K562 (cell line): ENCODE data around the gene ZNF215. TPM values are rescaled to one million over a fixed set of nuclear protein-coding genes. Genes with fewer than 3 reads are reported as not detected.

Experiments
- CREB1 ChIP-seq, 2 experiments: sonication (generic) in 1 of 2; formaldehyde crosslinking in 1 of 2; IDR thresholded peaks; 2 replicates each; pipeline versions ENCODE4 v1.6.1 to v1.8.0; 2012 to 2022; ENCODE audit warnings: inconsistent platforms in 1 of 2, mild to moderate bottlenecking in 1 of 2, missing genetic modification reagents in 1 of 2, moderate library complexity in 1 of 2
- FOXP1 ChIP-seq: sonication (generic); formaldehyde crosslinking; IDR thresholded peaks from 2 replicates; pipeline ENCODE4 v1.8.0; 2022; ENCODE audit warnings: mild to moderate bottlenecking, missing genetic modification reagents
- IFI16 ChIP-seq: fragments of 250-450 bp; sonication (Bioruptor Pico); IDR thresholded peaks from 2 replicates; pipeline ENCODE4 v2.1.2; 2022; ENCODE audit warnings: mild to moderate bottlenecking, inconsistent platforms
- MIER1 ChIP-seq: fragments of 450-650 bp; IDR thresholded peaks from 2 replicates; pipeline ENCODE4 v1.6.1; 2016; ENCODE audit warnings: antibody characterized with exemption, mild to moderate bottlenecking, low read depth
- SP1 ChIP-seq: sonication (generic); formaldehyde crosslinking; IDR thresholded peaks from 2 replicates; pipeline ENCODE4 v1.8.1; 2022; ENCODE audit warnings: mild to moderate bottlenecking, missing genetic modification reagents
- SRF ChIP-seq, 2 experiments: fragments of 250-450, 450-650 bp in 1 of 2; sonication (Bioruptor Pico) in 1 of 2; sonication (generic) in 1 of 2; formaldehyde crosslinking; IDR thresholded peaks; 2 replicates each; pipeline versions ENCODE4 v1.5.0 to v1.5.1; 2020 to 2022; ENCODE audit warnings: mild to moderate bottlenecking in 1 of 2, missing genetic modification reagents in 1 of 2
- TAF7 ChIP-seq: fragments of 450-650 bp; IDR thresholded peaks from 2 replicates; pipeline ENCODE4 v1.6.1; 2016; ENCODE audit warnings: missing genetic modification characterization, missing compliant biosample characterization
- TCF7L2 ChIP-seq: fragments of 150-350 bp; IDR thresholded peaks from 2 replicates; pipeline ENCODE4 v1.6.1; 2016; ENCODE audit warnings: low read depth, mild to moderate bottlenecking, low read length, moderate library complexity
- TEAD4 ChIP-seq, 2 experiments: sonication (generic) in 1 of 2; formaldehyde crosslinking in 1 of 2; IDR thresholded peaks; 2 replicates each; pipeline versions ENCODE4 v1.6.1 to v1.8.0; 2012 to 2022; ENCODE audit warnings: borderline replicate concordance in 1 of 2, inconsistent platforms in 1 of 2, low read length in 1 of 2, mild to moderate bottlenecking in 1 of 2, missing genetic modification reagents in 1 of 2
- ZBTB7A ChIP-seq: IDR thresholded peaks from 2 replicates; pipeline ENCODE4 v1.6.1; 2011; ENCODE audit warnings: low read depth, mild to moderate bottlenecking, low read length, moderate library complexity, borderline replicate concordance; ENCODE audit not compliant: control insufficient read depth
- ZNF197 ChIP-seq: fragments of 200-800 bp; sonication (Bioruptor generic); IDR thresholded peaks from 2 replicates; pipeline ENCODE4 v1.6.1; 2016; ENCODE audit warnings: low read depth, missing genetic modification characterization, missing compliant biosample characterization
- ZNF282 ChIP-seq: sonication (generic); formaldehyde crosslinking; IDR thresholded peaks from 2 replicates; pipeline ENCODE4 v1.8.1; 2023; ENCODE audit warnings: missing genetic modification reagents
- polyA plus RNA-seq, 8 experiments: library from polyadenylated mRNA; depleted of rRNA in 4 of 8; stranded (reverse) in 5 of 8; unstranded in 3 of 8; fragments of >200 nt; fragmentation: Nextera tagmentation in 2 of 8; fragmentation: Illumina TruSeq in 1 of 8; extraction: Ambion mirVana in 2 of 8; extraction: Trizol in 1 of 8; gene quantifications; 2 replicates each; pipeline versions ENCODE4 v1.2.1 to v1.2.3, GENCODE V29; 2011 to 2014; ENCODE audit warnings: inconsistent platforms in 1 of 8, missing spikeins in 1 of 8
- total RNA-seq, 7 experiments: library from RNA; depleted of rRNA in 6 of 7; stranded (reverse); fragments of >200 nt in 6 of 7; fragmentation: Illumina TruSeq in 2 of 7; extraction: Trizol in 2 of 7; gene quantifications; 2 replicates each; pipeline versions ENCODE4 v1.2.1 to v1.2.3, GENCODE V29; 2011 to 2021; ENCODE audit warnings: low replicate concordance in 1 of 7
- TF ChIP-seq, protein P1 (sequence below), 2 experiments: IDR thresholded peaks; 2 replicates each; pipeline ENCODE4 v1.6.1; 2012; ENCODE audit warnings: improper control_type of control experiment in 2 of 2, low read depth in 2 of 2, low read length in 2 of 2, borderline replicate concordance in 1 of 2
- TF ChIP-seq, protein P2 (sequence below): sonication (generic); formaldehyde crosslinking; IDR thresholded peaks from 2 replicates; pipeline ENCODE4 v1.8.0; 2022; ENCODE audit warnings: mild to moderate bottlenecking, missing genetic modification reagents
- TF ChIP-seq, protein P3 (sequence below), 2 experiments: fragments of 450-650 bp; conservative IDR thresholded peaks; 2 replicates each; pipeline ENCODE4 v1.6.1; 2017; ENCODE audit warnings: mild to moderate bottlenecking in 2 of 2, moderate library complexity in 2 of 2
- TF ChIP-seq, protein P4 (sequence below): IDR thresholded peaks from 2 replicates; pipeline ENCODE4 v1.6.1; 2012; ENCODE audit warnings: low read depth, low read length, improper control_type of control experiment, borderline replicate concordance
- TF ChIP-seq, protein P5 (sequence below): fragments of 450-650 bp; formaldehyde crosslinking; IDR thresholded peaks from 2 replicates; pipeline ENCODE4 v1.4.0; 2020; ENCODE audit warnings: mild to moderate bottlenecking

The ZNF215 gene
- total and polyA plus RNA-seq, 9 of the 15 experiments (the other 6 are each of a cell fraction or from before 2014, with no cell fraction given) = 11.2 to 19.1 (median 14.2) TPM

DNA sequence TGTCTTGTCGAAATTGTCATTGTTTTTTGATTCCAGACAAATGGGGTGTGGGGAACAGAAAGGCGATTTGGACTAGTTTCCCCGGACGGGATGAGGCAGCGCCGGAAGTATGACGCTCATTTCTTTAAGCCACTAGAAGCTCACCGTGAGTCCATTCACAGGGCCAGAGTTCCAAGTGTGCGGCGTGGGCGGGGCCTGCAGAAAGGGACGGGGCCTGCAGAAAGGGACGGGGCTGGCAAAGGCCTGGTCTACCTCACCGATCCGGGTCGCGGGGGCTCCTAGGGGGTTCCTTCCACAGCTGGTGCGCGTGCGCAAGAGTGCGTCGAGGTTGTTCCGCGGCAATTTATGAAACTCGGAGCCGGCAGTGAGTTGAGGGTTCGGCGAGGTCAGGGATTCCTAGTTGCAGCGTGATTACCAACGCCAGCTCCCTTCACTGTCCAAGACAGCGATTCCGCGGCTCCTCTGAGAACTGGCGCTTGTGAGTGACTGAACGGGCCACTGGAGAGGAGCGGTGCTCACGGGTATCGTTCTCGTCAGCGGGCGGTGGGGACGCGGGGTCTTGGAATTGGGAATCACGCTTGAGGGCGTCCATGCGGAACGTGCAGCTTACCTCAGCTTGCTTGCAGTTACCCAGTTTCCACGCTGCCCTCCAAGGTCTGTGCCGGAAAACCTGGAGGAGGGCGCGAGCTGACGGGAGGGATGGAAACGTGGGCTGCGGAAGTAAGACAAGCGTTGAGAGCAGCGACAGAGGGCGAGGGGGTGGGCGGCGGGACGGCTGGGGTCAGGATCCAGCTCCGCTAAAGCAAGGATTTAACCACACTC, at the start of gene ZNF215 (continued):
- TF ChIP-seq, protein P1, sequence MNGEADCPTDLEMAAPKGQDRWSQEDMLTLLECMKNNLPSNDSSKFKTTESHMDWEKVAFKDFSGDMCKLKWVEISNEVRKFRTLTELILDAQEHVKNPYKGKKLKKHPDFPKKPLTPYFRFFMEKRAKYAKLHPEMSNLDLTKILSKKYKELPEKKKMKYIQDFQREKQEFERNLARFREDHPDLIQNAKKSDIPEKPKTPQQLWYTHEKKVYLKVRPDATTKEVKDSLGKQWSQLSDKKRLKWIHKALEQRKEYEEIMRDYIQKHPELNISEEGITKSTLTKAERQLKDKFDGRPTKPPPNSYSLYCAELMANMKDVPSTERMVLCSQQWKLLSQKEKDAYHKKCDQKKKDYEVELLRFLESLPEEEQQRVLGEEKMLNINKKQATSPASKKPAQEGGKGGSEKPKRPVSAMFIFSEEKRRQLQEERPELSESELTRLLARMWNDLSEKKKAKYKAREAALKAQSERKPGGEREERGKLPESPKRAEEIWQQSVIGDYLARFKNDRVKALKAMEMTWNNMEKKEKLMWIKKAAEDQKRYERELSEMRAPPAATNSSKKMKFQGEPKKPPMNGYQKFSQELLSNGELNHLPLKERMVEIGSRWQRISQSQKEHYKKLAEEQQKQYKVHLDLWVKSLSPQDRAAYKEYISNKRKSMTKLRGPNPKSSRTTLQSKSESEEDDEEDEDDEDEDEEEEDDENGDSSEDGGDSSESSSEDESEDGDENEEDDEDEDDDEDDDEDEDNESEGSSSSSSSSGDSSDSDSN (IDR thresholded peaks at IDR 0.05; ENCODE audit: borderline replicate concordance in 1 of 2, low read depth in 2 of 2, low read length in 2 of 2) = peak in 1 of 2 experiments; percentile 63; a peak in 1 of 4 replicates
- TF ChIP-seq TEAD4 (IDR thresholded peaks at IDR 0.05; ENCODE audit: low read length) (no peak), TEAD4 (CRISPR knock-in tag; IDR thresholded peaks at IDR 0.05; ENCODE audit: borderline replicate concordance) (no peak), SRF (CRISPR knock-in tag; IDR thresholded peaks at IDR 0.05) (0 out of 4 replicates have a peak, but pooled peaks of 1 of the 2 experiments have one; percentile 36), FOXP1 (no peak), ZNF197 (CRISPR knock-in tag) (no peak), SP1 (CRISPR knock-in tag) (no peak; the same call in 1 of the 2 replicates), MIER1 (no peak; the same call in 1 of the 2 replicates), ZNF282 (no peak), TAF7 (tag) (no peak), IFI16 (CRISPR knock-in tag) (no peak), ZBTB7A (peak; percentile 96), CREB1 (IDR thresholded peaks at IDR 0.05) (peak; percentile 79), CREB1 (CRISPR knock-in tag; IDR thresholded peaks at IDR 0.05) (peak; percentile 24), TCF7L2 (no peak)
- TF ChIP-seq, protein P2, sequence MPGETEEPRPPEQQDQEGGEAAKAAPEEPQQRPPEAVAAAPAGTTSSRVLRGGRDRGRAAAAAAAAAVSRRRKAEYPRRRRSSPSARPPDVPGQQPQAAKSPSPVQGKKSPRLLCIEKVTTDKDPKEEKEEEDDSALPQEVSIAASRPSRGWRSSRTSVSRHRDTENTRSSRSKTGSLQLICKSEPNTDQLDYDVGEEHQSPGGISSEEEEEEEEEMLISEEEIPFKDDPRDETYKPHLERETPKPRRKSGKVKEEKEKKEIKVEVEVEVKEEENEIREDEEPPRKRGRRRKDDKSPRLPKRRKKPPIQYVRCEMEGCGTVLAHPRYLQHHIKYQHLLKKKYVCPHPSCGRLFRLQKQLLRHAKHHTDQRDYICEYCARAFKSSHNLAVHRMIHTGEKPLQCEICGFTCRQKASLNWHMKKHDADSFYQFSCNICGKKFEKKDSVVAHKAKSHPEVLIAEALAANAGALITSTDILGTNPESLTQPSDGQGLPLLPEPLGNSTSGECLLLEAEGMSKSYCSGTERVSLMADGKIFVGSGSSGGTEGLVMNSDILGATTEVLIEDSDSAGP (CRISPR knock-in tag) = no peak
- TF ChIP-seq, protein P3, sequence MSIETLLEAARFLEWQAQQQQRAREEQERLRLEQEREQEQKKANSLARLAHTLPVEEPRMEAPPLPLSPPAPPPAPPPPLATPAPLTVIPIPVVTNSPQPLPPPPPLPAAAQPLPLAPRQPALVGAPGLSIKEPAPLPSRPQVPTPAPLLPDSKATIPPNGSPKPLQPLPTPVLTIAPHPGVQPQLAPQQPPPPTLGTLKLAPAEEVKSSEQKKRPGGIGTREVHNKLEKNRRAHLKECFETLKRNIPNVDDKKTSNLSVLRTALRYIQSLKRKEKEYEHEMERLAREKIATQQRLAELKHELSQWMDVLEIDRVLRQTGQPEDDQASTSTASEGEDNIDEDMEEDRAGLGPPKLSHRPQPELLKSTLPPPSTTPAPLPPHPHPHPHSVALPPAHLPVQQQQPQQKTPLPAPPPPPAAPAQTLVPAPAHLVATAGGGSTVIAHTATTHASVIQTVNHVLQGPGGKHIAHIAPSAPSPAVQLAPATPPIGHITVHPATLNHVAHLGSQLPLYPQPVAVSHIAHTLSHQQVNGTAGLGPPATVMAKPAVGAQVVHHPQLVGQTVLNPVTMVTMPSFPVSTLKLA (conservative IDR thresholded peaks at IDR 0.05) = peak; percentile 56 to 77
- TF ChIP-seq, protein P4, sequence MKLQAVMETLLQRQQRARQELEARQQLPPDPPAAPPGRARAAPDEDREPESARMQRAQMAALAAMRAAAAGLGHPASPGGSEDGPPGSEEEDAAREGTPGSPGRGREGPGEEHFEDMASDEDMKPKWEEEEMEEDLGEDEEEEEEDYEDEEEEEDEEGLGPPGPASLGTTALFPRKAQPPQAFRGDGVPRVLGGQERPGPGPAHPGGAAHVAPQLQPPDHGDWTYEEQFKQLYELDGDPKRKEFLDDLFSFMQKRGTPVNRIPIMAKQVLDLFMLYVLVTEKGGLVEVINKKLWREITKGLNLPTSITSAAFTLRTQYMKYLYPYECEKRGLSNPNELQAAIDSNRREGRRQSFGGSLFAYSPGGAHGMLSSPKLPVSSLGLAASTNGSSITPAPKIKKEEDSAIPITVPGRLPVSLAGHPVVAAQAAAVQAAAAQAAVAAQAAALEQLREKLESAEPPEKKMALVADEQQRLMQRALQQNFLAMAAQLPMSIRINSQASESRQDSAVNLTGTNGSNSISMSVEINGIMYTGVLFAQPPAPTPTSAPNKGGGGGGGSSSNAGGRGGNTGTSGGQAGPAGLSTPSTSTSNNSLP = no peak
- TF ChIP-seq, protein P5, sequence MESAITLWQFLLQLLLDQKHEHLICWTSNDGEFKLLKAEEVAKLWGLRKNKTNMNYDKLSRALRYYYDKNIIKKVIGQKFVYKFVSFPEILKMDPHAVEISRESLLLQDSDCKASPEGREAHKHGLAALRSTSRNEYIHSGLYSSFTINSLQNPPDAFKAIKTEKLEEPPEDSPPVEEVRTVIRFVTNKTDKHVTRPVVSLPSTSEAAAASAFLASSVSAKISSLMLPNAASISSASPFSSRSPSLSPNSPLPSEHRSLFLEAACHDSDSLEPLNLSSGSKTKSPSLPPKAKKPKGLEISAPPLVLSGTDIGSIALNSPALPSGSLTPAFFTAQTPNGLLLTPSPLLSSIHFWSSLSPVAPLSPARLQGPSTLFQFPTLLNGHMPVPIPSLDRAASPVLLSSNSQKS (CRISPR knock-in tag) = no peak
